ENCODE data around the gene BCL10. TPM values are rescaled to one million over a fixed set of nuclear protein-coding genes. Genes with fewer than 3 reads are reported as not detected.

Gene BCL10
- total and polyA plus RNA-seq, 2 of the 13 experiments (the other 11 are each of a cell fraction or from before 2014, with no cell fraction given): 3.7 to 14.1 TPM

DNA sequence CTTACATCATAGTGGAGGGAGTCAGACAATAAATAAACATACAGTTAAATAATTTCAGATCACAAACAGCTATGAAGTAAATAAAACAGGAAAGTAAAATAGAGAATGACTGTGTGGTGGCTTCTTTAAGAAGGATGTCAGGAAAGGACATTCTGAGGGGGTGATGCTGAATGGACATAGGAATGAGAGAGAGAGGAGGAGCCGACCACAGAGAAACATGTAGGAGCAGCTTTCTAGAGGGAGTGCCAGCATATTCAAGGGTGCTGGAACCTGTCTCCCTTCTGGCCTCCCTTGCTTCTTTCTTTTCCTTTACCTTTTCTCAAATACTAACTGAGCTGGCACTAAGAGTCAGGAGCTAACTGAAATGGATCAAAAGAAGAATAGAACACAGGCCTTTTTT lies 20.5 kb upstream of the BCL10 start (continued):
- no peak for TF ChIP-seq ETV6 (CRISPR knock-in tag; conservative IDR thresholded peaks at IDR 0.05)

DNA sequence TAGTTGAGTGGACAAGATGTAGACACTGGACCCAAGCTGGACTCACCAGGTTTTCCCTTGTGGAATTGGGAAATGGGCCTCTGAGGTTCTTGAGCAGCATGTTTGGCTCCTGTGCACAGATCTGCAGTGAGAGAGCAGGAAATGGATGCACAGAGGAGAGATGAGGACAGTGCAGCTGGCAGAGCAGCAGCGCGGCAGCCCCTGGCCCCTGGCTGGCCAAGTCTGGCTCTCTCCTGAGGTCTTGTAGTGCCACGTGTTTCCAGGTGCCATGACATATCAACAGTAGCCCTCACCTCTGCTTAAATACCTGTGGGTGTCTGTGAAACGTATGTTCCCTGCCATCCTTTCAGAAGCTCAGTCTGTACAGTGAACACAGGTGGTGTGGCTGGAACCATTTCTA lies 19.2 kb upstream of the BCL10 start:
- Histone ChIP-seq H3K4me3 (replicated peaks in 1 of 3; ENCODE audit: insufficient read depth in 1 of 3, low read depth in 2 of 3, low read length in 3 of 3) (no peak overlapping the region), H3K9ac (ENCODE audit: insufficient read depth, low read depth, low read length) (no peak overlapping the region), H3K4me1 (ENCODE audit: insufficient read depth, low read length) (peaks cover 20% of the 10 kb centered on the region), H3K9me3 (ENCODE audit: low read length) (no peaks in the 10 kb centered on the region), H3K27me3 (ENCODE audit: control insufficient read depth in 1 of 2, insufficient read depth in 2 of 2, low read length in 2 of 2) (0 out of 5 replicates have a peak, but pooled peaks cover 0 to 6% of the 10 kb centered on the region in 2 experiments), H3K79me2 (ENCODE audit: insufficient read depth, low read length) (no peaks in the 10 kb centered on the region), H4K20me1 (ENCODE audit: insufficient read depth, low read length) (no peaks in the 10 kb centered on the region), H3K36me3 (replicated peaks in 1 of 2; ENCODE audit: control insufficient read depth in 1 of 2, insufficient read depth in 2 of 2, low read length in 2 of 2) (no peaks in the 10 kb centered on the region), H3K27ac (ENCODE audit: extremely low read length, insufficient read depth, low read length) (no peak overlapping the region), H3K4me2 (ENCODE audit: low read depth, low read length) (no peak overlapping the region), H2AFZ (ENCODE audit: low read length) (no peak overlapping the region)
- DNase-seq (ENCODE audit: low spot score) (no peak), FAIRE-seq (no peak), ATAC-seq (no peak)
- 0% methylated on average over 2 of the region's 4 CpGs for WGBS (ENCODE audit: low lambda C conversion rate)
- ChIA-PET POLR2A (interaction anchor here (0.6 kb wide), 1 partner anchor 19 kb away, joined by 3 read pairs; the partner anchor contains the start of gene BCL10), CTCF (ENCODE audit: low intra/inter-chr PET ratio, low total read pairs) (no interaction called here)
- in situ Hi-C loops (cut with HindIII; ENCODE audit: extremely low pct_ligation_motif_present, low pct_unique_long_range_greater_than_20kb) (no loop called here), intact Hi-C loops (cut with micrococcal nuclease; ENCODE audit: unreplicated experiment) (no loop called here)
- BruUV-seq (replicated peaks): no TSS peak
- no peak for TF ChIP-seq LBX2 (CRISPR knock-in tag; IDR thresholded peaks at IDR 0.05; ENCODE audit: borderline replicate concordance)
- no peak for TF ChIP-seq ZNF142 (CRISPR knock-in tag; IDR thresholded peaks at IDR 0.05)
- no peak for TF ChIP-seq HDAC6 (IDR thresholded peaks at IDR 0.05; ENCODE audit: low read depth, low read length)
- TF ChIP-seq, protein P1, sequence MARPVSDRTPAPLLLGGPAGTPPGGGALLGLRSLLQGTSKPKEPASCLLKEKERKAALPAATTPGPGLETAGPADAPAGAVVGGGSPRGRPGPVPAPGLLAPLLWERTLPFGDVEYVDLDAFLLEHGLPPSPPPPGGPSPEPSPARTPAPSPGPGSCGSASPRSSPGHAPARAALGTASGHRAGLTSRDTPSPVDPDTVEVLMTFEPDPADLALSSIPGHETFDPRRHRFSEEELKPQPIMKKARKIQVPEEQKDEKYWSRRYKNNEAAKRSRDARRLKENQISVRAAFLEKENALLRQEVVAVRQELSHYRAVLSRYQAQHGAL (CRISPR knock-in tag; IDR thresholded peaks at IDR 0.05; ENCODE audit: not compliant biosample characterization): no peak
- no peak for TF ChIP-seq KLF11 (CRISPR knock-in tag; IDR thresholded peaks at IDR 0.05)
- TF ChIP-seq MXI1 (IDR thresholded peaks at IDR 0.05; ENCODE audit: borderline replicate concordance, low read depth, low read length): no peak
- TF ChIP-seq ZFP1 (CRISPR knock-in tag; IDR thresholded peaks at IDR 0.05): no peak
- TF ChIP-seq NRL (CRISPR knock-in tag; IDR thresholded peaks at IDR 0.05; ENCODE audit: borderline replicate concordance): no peak
- no peak for TF ChIP-seq ERF (CRISPR knock-in tag; IDR thresholded peaks at IDR 0.05)
- no peak for TF ChIP-seq HOXA9 (CRISPR knock-in tag; IDR thresholded peaks at IDR 0.05; ENCODE audit: borderline replicate concordance)
- TF ChIP-seq ZNF660 (CRISPR knock-in tag; IDR thresholded peaks at IDR 0.05; ENCODE audit: borderline replicate concordance, low read depth): no peak
- no peak for TF ChIP-seq PCBP2 (optimal IDR thresholded peaks at IDR 0.05; ENCODE audit: low read depth, low read length, poor library complexity, severe bottlenecking)
- TF ChIP-seq IKZF1 (IDR thresholded peaks at IDR 0.05): no peak
- no peak for TF ChIP-seq TFAP4 (IDR thresholded peaks at IDR 0.05; ENCODE audit: borderline replicate concordance, low read depth)
